Measurements from ENCODE around the gene LRRC32.

The LRRC32 gene

GRCh38 chr11:76668362-76669155, 2.0 kb downstream of the LRRC32 start:
- TF ChIP-seq POLR2A (IDR thresholded peaks at IDR 0.05; ENCODE audit: low read length) (no peak), GATA1 (IDR thresholded peaks at IDR 0.05; ENCODE audit: low read depth, low read length) (no peak)
- DNase-seq = no peak

GRCh38 chr11:76667856-76668255, 2.7 kb downstream of the LRRC32 start:
- no peak for DNase-seq
- no peak for TF ChIP-seq POLR2A (IDR thresholded peaks at IDR 0.05; ENCODE audit: low read length)
- TF ChIP-seq GATA1 (IDR thresholded peaks at IDR 0.05; ENCODE audit: low read depth, low read length) = no peak

- TF ChIP-seq POLR2A (IDR thresholded peaks at IDR 0.05; ENCODE audit: low read length) (no peak), GATA1 (IDR thresholded peaks at IDR 0.05; ENCODE audit: low read depth, low read length) (no peak)
- no peak for DNase-seq
Observed at GRCh38 chr11:76667271-76667818, 3.2 kb downstream of the LRRC32 start.

- DNase-seq = no peak
- TF ChIP-seq POLR2A (IDR thresholded peaks at IDR 0.05; ENCODE audit: low read length) (no peak), GATA1 (IDR thresholded peaks at IDR 0.05; ENCODE audit: low read depth, low read length) (no peak)
Observed at GRCh38 chr11:76666830-76667229, 3.7 kb downstream of the LRRC32 start.

- TF ChIP-seq GATA1 (IDR thresholded peaks at IDR 0.05; ENCODE audit: low read depth, low read length) = no peak
- TF ChIP-seq POLR2A (IDR thresholded peaks at IDR 0.05; ENCODE audit: low read length) = no peak
- DNase-seq = no peak
Observed at GRCh38 chr11:76666408-76666807, 4.1 kb downstream of the LRRC32 start.

GRCh38 chr11:76665921-76666351, 4.6 kb downstream of the LRRC32 start:
- no peak for TF ChIP-seq GATA1 (IDR thresholded peaks at IDR 0.05; ENCODE audit: low read depth, low read length)
- no peak for TF ChIP-seq POLR2A (IDR thresholded peaks at IDR 0.05; ENCODE audit: low read length)

GRCh38 chr11:76665172-76665571, 5.4 kb downstream of the LRRC32 start:
- peak in 1 of 2 experiments; percentile 13 for DNase-seq
- no peak for TF ChIP-seq POLR2A (IDR thresholded peaks at IDR 0.05; ENCODE audit: low read length)
- no peak for TF ChIP-seq GATA1 (IDR thresholded peaks at IDR 0.05; ENCODE audit: low read depth, low read length)

More at GRCh38 chr11:76665921-76666351, 4.6 kb downstream of the LRRC32 start:
- no peak for DNase-seq

- no peak for TF ChIP-seq GATA1 (IDR thresholded peaks at IDR 0.05; ENCODE audit: low read depth, low read length)
- DNase-seq = no peak
Observed at GRCh38 chr11:76664578-76665061, 5.9 kb downstream of the LRRC32 start.

- DNase-seq = no peak
- no peak for TF ChIP-seq GATA1 (IDR thresholded peaks at IDR 0.05; ENCODE audit: low read depth, low read length)
- no peak for TF ChIP-seq POLR2A (IDR thresholded peaks at IDR 0.05; ENCODE audit: low read length)
Observed at GRCh38 chr11:76663912-76664440, 6.6 kb downstream of the LRRC32 start.

GRCh38 chr11:76663486-76663810, 7.1 kb downstream of the LRRC32 start:
- TF ChIP-seq POLR2A (IDR thresholded peaks at IDR 0.05; ENCODE audit: low read length) = no peak
- TF ChIP-seq GATA1 (IDR thresholded peaks at IDR 0.05; ENCODE audit: low read depth, low read length) = no peak
- DNase-seq = no peak

GRCh38 chr11:76662656-76663485, 7.7 kb downstream of the LRRC32 start:
- TF ChIP-seq GATA1 (IDR thresholded peaks at IDR 0.05; ENCODE audit: low read depth, low read length) (no peak), POLR2A (IDR thresholded peaks at IDR 0.05; ENCODE audit: low read length) (no peak)
- DNase-seq = no peak

- no peak for DNase-seq
- TF ChIP-seq POLR2A (IDR thresholded peaks at IDR 0.05; ENCODE audit: low read length) (no peak), GATA1 (IDR thresholded peaks at IDR 0.05; ENCODE audit: low read depth, low read length) (no peak)
Observed at GRCh38 chr11:76661834-76662434, 8.6 kb downstream of the LRRC32 start.

GRCh38 chr11:76661306-76661751, 9.2 kb downstream of the LRRC32 start:
- TF ChIP-seq POLR2A (IDR thresholded peaks at IDR 0.05; ENCODE audit: low read length) = no peak
- no peak for TF ChIP-seq GATA1 (IDR thresholded peaks at IDR 0.05; ENCODE audit: low read depth, low read length)
- DNase-seq = no peak

All from erythroblast (primary cell).